Muscle of arm (tissue), 12 donors: Measurements from ENCODE around the gene CRISPLD2. TPM values are rescaled to one million over a fixed set of nuclear protein-coding genes. Genes with fewer than 3 reads are reported as not detected.

Source experiments
- DNase-seq: peaks from one replicate; pipeline ENCODE4 v3.0.0-alpha.2; 2013
- polyA plus RNA-seq, 12 donors: library from polyadenylated mRNA; unstranded; fragments of 120-200 nt; gene quantifications; one replicate each; pipeline ENCODE4 v1.2.1, GENCODE V29; 2013; ENCODE audit not compliant: insufficient read length in 12 of 12

The CRISPLD2 gene
- polyA plus RNA-seq, 12 donors = 4.8 to 13.1 (median 6.9) TPM; not detected in 1

GRCh38 chr16:84911486-84912216 lies 91.9 kb downstream of the CRISPLD2 start:
- DNase-seq = no peak

- DNase-seq = no peak
Observed at GRCh38 chr16:84913315-84913714, 93.5 kb downstream of the CRISPLD2 start.

DNA sequence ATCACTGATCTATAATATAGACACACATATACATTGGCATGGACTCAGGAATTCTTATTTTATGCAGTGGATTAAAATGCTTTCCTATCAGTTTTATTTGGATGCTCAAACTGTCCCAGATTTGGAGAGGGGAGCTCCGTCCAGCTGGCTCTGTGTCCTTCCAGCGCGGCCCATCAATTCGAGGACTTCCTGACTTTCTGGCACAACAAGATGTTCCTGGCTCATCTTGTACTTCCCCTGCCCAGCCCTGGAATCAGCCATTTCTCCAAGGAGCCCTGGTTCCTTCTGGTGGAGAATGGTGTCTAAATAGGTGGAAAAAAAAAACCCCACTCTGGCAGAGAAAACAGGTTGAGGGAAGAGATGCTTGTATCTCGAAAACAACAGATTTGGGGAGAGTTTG lies 94.5 kb downstream of the CRISPLD2 start:
- no peak for DNase-seq

GRCh38 chr16:84916178-84916577 lies 96.4 kb downstream of the CRISPLD2 start:
- DNase-seq = no peak

GRCh38 chr16:84916850-84917249 lies 97.1 kb downstream of the CRISPLD2 start:
- DNase-seq = no peak

DNA sequence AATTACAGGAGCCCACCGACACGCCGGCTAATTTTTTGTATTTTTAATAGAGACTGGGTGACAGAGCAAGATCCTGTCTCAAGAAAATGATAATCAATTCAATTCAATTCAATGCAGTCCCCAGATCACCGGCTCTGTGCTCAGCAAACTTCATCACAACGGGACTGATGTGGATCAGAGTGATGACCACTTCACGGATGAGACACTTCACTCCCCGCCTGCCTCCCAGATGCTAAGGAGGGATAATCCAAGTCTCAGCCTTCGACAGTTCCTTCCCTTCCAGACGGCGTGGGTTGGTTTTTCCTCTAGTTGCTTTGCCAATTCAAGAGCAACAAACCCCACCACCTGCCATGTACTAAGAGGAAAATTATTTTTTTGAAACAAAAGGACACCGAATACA lies 97.7 kb downstream of the CRISPLD2 start:
- DNase-seq = no peak

GRCh38 chr16:84918006-84918909 lies 98.5 kb downstream of the CRISPLD2 start:
- DNase-seq = no peak

GRCh38 chr16:84919269-84919668 lies 99.5 kb downstream of the CRISPLD2 start:
- no peak for DNase-seq

DNA sequence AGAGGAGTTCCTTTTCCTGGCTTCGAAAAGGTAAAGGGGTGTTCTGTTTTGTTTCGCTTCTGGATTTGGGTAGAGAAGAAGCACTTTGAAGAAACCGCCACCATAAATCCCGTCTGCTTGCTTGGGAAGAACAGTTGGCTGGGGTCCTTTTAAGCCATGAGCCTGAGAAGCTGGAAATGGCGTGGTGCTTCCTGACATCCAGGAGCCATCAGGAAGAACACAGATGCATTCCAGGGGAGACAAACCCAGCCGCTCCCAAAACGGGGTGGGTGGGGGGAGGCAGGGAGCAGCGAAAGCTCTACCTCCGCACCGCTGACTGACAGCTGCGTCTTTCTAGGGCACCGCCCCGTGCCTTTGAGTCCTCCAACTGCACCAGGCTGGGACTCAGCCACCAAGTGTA lies 99.9 kb downstream of the CRISPLD2 start:
- DNase-seq = no peak

DNA sequence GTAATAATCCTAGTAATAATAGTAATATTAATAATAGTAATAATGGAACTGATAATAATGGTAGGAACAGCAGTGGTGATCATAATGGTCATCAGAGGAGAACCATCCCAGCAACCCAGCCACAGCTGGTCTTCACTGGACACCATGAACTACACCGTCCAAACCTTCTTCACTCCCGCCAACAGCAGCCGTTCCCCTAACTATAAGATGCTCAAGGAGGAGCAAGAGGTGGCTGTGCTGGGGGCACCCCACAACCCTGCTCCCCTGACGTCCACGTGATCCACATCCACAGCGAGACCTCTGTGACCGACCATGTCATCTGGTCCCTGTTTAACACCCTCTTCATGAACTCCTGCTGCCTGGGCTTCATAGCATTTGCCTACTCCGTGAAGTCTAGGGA lies 100.5 kb downstream of the CRISPLD2 start:
- no peak for DNase-seq

DNA sequence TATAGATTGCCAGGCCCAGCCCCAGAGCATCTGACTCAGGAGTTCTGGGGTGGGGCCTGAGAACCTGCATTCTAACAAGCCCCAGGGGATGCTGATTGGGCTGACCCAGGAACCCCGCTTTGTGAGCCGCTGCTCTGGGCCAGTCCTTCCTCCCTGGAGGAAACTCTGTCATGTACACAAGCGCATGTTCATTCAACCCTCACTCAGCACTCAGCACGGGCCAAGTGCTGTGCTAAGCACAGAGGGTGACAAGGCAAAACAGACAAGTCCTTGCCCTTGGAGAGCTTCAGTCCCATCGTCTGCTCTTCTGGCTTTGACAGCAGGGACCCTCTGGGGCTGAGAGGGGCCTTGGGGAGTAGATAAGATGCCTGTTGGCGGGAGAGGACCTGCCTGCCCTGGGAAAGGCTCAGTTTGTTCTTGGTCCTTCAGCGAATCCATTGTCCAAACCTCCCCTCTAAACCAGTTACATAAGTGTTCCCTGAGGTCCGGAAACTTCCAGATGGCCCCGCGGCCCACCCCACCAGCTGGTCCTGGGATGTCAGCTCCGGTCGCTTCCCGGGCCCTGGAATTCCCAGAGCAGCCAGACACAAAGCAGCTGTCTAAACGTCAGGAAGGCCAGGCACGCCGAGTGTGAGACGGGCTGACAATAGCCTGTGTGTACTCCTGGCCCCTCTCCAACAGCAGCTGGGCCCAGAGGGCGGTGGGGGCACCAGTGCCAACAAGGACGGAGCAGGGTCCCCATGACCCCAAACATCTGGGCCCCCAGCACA lies 102.8 kb downstream of the CRISPLD2 start:
- peak; percentile 71 for DNase-seq

- peak; percentile 80 for DNase-seq
Observed at GRCh38 chr16:84924331-84925091, 104.7 kb downstream of the CRISPLD2 start.

- no peak for DNase-seq
Observed at GRCh38 chr16:84925092-84925772, 105.4 kb downstream of the CRISPLD2 start.

- no peak for DNase-seq
Observed at GRCh38 chr16:84925773-84926372, 106.1 kb downstream of the CRISPLD2 start.

DNA sequence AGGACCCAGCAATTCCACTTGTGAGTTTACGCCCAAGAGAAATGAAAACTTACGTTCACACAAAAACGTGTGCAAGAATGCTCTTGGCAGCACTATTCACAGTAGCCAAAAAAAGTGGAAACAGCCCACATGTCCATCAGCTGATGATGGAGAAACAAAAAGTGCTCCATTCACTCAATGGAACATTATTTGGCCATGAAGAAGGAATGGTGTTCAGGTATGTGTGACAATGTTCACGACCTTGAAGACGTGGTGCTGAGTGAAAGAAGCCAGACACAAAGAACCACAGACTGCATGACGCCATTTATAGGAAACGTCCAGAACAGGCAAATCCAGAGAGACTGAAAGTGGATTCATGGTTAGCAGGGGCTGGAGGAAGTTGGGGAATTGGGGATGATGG lies 106.7 kb downstream of the CRISPLD2 start:
- no peak for DNase-seq

DNA sequence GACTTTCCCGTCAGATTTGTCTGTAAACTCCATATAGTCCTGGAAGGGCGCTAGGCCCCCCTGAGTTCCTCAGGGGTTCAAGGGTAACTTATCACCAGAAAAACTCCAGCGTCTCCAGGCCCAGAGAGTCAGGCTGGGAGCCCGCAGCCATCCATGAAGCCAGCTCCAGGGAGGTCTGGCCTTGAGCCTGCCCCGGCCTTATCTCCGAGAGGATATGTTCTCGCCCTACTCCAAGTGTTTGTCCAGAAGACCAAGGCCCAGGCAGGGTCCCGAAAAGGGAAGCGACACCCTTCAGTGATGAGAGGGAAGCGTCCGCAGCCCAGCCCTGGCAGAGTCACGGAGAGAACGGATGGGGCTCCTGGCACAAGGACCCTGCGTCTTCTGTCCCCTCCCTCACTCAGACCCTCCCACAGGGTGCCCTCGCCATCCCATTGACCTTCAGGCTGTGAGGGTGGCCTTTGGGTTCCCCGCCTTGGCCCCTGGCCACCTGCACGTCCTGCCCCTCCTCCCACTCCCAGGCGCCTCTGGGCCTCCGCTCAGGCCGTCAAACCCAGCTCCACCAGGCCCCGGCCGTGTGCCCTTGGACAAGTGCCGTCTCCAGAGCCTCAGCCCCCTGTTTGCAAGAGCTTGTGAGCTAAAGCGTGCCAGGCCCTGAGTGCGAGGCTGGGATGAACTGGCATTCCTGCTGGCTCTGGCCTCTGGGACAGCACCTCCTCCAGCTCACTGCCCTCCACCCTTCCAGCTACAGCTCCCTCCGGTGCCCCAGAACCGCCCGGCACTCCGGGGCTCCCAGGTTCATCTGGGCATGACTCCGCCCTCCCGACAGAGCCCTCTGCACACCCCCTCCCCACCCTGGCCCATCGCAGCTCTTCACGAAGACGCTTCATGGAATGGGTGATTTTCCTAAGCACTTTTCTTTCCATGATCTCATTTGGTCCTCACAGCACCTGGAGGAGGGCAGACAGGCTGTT lies 108.1 kb downstream of the CRISPLD2 start:
- DNase-seq = no peak

- DNase-seq = peak; percentile 66
Observed at GRCh38 chr16:84928679-84929420, 109.1 kb downstream of the CRISPLD2 start.
